Measurements from ENCODE around the gene RPTOR.

Gene RPTOR

DNA sequence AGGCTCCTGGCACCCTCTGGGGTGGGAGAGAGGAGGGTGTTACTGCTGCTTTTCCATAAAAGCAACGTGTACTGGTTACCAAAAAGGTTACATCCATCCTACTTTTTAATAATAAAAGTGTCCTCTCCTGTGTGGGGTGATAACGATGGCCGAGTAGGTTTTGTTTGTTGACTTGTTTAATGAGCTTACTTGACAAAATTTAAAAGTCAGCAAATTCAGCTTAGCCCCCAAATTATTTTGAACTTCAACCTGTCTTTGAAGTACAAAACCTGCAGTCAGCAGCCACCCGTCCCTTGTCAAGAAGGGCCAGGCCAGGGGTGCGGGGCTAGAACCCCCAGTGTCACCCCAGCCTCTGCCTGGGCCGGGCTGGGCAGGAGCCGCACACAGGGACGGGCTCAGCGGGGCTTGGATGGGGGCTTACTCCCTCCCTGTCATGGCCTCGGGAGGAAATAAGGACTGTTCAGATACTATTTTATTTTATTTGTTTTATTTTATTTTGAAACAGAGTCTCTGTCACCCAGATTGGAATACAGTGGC, 343.1 kb downstream of the RPTOR start:
- no peak for DNase-seq

DNA sequence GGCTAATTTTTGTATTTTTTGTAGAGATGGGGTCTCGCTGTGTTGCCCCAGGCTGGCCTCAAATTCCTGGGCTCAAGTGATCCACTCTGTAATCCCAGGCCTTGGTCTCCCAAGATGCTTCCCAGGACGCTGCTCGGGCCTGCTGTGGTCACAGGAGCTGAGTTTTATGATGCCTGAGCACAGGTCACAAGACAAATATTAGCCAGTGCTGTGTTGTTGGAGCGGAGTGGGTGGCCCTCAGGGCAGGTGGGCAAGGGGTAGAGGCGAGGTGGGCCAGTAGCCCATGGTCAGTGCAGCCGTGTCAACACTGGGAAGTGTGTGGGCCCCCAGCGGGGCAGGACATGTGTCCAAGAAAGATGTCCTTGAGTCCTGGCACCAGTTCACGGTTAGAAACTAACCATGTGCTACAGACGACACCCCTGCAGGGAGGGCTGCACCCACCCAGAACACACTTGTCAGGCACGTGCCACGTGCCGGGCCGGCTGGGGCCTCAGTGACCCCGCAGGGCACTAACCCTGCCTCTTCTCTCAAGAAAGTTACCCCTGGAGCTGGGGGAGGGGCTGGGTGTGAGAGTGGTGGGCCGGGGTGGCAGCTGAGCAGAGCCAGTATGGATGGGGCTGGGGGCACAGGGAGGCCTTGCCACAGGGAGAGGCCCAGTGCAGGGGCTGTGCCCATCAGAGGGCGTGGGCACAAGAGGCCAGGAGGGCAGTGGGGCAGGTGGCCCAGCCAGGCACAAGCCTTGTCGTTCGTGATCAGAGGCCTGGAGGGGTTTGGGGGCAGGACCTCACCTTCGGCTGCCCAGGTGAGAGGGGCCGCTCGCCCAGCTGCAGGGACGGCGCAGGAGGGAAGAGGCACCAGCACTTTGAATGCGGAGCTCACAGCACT, 343.9 kb downstream of the RPTOR start:
- no peak for DNase-seq

DNA sequence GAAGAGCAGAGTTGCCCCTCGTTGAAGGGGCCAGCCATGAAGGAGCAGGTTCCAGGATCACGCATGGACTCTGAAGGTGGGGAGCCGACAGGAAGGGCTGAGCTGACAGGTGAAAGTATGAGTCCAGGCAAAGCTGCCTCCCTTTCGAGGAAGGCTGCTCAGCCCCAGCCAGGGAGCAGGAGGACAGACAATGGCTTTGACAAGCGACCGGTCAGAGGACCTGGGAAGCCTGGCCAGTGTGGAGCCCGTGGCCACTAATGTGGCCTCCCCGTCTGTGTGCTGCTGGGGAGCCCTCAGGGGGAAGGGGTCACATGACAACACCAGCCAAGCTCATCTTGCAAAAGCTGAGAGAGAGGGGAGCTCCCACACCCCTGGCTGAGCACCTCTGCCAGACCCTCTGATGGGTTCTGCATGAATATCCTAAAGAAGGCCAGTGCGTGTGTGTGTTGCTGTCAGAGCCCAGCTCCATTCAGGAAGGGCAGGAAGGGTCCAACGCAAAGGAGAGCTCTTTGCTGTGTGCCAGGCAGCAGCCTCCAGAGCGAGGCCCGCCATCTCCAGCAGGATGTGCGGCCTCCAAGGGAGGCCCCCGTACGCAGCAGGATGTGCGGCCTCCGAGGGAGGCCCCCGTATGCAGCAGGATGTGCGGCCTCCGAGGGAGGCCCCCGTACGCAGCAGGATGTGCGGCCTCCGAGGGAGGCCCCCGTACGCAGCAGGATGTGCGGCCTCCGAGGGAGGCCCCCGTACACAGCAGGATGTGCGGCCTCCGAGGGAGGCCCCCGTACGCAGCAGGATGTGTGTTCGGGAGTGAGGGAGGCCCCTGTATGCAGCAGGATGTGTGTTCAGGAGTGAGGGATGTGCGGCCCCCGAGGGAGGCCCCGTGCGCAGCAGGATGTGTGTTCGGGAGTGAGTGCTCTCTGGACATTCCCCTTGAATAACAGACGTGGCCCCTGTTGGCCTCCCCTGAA, 344.9 kb downstream of the RPTOR start:
- peak in 1 of 2 experiments; percentile 27 for DNase-seq

DNA sequence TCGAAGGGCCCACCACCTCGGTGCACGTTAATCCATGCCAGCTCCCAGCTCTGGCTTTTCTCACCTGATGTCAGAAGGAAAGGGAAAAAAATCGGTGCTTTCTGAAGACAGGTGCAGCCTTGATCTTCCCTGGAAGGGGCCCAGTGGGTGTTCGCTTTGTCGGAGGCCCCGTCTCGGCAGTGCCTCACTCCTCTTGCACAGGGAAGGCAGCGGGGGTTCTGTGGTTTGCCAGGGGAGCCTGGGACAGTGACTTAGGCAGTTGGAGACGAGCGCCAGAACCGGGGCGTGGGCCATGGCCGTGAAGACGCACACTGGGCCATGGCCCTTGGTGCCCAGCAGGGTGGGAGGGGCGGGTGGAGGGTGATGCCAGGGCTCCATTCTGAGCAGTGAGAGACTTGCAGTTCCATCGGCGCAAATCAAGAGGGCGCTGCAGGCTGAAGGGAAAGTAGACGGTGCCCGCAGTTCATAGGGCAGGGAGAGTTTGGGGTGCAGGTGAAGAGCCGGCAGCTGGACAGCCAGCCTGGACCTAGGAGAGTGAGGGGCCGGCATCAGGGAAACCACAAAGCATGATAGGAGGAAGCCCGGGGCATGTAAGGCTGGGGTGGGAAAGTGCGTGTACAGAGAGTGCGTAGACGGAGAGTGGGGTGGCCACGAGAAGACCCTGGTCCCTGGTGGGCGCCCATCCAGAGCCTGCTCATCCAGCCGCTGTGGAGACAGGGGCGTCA, 345.7 kb downstream of the RPTOR start:
- peak in 1 of 2 experiments; percentile 27 for DNase-seq

DNA sequence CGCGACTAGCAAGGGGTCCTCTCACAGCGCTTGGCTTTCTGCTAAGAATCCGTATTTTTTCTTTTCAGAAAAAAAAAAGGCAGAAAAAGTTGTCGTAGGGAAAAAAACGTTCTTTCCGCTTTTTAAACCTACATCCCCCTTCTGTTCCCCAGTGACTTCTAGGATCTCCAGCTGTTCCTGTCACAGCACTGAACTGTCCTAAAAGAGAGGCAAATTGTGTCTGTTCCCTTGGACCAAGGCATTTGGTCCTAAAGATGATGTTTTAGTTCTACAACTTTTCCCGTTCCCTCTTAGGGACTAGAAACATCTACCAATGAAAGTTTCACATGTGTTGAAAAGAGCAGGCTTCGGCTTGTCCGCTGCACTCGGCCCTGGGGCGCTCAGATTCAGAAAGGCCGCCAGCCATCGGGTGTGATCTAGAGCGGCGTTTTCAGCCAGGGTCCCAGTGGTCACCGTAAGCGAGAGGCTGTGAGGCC, 346.3 kb downstream of the RPTOR start:
- no peak for DNase-seq

DNA sequence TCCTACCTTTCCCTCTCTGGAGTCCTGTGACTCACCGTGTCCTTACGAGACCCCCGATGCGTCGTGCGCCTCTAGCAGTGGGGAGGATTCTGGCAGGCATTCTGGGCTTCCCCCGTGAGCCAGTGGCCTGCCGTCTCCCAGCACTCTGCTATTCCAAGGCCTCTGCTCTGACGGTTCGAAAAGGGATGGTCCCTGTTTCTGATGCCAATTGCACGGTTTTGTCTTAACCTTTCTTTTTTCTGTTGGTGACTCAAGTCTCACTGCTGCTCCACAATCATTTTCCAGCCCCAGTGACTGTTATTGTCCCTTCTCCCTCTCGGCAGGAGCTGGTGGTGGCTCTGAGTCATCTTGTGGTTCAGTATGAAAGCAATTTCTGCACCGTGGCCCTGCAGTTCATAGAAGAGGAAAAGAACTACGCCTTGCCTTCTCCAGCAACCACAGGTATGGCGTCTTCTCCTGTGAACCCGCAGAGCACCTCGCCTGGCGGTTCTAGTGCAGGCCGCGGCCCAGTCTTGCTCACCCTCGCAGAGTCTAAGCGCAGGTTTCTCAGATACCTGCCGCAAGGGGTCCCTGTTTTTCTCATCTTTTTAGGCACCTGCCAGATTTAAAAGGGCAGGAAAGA, 346.9 kb downstream of the RPTOR start:
- peak; percentile 59 to 86 for DNase-seq

DNA sequence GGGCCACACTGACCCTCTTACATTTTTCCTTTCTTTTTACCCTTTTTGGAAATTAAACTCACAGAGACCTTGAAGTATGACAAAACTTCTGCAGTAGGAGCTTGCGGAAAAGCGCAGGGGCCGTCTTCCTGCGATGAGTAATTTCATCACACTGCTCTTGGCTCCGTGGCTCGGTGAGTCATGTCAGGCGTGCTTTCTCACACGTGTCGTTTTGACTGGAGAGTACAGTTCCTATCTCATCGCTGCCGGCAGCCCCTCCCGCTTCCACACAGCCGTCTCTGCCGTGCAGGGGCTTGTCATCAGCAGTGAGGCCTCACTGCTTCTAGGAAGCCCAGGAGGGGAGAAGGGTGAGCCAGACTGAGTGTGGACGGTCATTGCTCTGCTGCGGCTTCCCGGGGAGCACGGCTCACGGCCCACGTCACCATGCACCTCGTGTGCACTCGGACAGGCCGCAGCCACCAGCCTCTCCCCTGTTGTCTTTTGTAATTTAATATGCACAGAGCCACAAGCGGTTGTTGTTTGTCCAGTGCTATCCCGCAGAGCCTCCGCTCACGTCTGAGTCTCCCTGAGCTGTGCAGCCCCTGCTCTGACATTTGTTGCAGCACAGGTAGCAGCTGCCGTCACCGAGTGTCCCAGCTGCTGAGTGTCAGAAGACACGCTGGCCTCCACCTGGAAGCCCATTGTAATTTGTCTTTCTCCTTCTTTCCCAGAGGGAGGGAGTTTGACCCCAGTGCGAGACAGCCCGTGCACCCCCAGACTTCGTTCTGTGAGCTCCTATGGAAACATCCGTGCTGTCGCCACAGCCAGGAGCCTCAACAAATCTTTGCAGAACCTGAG, 347.6 kb downstream of the RPTOR start:
- DNase-seq = peak; percentile 82 to 95

DNA sequence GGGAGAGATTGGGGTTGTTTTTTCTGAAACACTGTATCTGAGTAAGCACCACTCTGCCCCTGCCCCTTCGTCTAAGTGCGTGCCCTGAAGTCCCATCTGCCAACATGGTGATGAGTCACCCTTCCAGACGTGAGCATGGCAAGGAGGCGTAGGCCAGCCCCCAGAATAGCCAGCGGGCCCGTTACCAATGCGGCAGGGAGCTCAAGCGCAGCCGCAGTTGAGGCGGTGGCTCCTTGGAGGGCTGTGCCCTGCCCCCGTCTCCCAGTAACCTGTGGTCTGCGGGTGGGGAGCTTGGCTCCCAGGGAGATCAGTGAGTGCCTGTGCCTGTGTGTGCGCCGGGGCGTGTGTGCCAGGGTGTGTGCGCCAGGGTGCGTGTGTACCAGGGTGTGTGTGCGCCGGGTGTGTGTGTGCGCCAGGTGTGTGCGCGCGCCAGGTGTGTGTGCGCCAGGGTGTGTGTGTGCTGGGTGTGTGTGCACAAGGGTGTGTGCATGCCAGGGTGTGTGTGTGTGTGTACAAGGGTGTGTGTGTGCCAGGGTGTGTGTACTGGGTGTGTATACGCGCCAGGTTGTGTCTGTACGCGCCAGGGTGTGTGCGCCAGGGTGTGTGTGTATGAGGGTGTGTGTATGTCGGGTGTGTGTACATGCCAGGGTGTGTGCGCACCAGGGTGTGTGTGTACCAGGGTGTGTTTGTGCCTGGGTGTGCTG, 348.4 kb downstream of the RPTOR start:
- peak; percentile 58 to 69 for DNase-seq

DNA sequence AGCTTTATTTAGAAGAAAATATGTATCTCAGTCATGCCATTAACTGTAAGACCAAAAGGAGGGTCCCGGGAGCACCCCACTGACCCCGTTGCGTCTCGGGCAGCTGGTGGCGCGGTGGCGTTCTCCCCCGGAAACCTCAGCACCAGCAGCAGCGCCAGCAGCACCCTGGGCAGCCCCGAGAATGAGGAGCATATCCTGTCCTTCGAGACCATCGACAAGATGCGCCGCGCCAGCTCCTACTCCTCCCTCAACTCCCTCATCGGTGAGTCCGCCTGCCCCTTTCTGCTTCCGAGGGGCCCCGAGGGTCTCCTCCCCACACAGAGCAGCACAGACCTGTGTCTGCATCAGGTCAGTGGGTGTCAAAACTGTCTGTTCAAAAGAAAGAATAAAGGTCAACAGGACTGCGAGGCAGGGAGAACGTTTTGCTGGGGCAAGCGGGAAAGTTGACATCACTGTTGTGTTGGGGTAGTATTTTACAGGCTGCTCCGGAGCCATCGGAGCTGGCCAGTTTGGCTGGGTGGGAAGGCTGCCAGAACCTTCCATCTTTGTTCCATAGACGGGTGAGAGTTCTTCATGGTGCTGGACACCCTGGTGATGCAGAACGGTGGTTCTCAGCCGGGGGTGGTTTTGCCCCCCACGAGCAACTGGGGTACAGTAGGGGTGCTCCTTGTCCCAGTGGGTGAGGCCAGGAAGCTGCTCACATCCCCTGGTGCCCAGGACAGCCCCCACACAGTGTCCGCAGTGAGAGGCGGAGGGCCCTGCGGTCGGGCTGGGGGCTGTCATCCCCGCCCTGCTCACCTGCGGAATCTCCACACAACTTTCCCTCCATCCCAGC, 349.2 kb downstream of the RPTOR start:
- DNase-seq = no peak

DNA sequence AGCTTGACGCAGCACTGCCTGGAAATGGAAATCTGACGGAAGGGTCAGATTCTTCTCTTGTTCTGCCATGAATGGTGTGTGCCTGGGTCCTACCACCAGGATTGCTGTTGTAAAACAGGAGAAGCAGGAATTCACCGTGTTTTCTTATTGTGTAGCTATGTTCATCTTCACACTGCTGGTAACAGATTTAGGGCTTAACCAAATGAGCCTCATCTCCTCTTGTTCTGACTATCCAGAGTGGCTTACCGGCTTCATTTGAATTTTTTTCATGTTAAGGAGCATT, 349.7 kb downstream of the RPTOR start:
- no peak for DNase-seq

DNA sequence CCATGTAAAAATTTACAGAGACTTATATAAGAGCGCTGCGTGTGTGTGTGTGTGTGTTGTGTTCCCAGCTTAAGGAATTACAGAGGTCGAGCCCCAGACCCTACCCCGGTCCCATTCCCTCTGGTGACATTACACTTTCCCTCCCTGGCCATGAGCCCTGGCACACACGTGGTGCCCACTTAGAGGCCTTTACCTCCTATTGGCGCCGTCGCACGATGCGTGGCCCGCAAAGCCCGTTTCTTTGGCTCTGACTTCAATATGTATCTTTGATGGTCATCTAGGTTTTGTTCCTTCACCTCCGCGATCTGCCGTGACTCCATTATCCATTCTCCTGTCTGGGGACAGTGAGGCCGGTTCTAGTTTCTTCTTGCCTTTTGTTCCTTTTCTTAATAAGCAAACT, 350.1 kb downstream of the RPTOR start:
- no peak for DNase-seq

DNA sequence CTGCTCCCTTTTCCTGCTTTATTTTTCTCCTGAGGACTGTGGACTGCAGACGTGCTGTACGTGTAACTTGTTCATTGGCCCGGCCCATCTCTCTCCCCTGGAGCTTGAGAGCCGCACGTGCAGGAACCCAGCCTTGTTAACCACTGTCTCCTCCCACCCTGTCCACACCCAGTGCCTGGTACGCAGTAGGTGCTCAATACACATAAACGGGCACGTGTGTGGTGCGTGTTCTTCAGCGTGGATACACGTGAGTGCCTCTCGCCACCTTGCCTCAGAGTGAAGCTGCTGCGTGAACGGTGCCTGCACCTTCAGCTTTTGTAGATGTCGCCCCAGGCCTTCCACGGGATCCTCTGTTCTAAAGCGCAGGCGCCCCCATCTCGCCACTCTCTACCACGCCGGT, 350.7 kb downstream of the RPTOR start:
- no peak for DNase-seq

DNA sequence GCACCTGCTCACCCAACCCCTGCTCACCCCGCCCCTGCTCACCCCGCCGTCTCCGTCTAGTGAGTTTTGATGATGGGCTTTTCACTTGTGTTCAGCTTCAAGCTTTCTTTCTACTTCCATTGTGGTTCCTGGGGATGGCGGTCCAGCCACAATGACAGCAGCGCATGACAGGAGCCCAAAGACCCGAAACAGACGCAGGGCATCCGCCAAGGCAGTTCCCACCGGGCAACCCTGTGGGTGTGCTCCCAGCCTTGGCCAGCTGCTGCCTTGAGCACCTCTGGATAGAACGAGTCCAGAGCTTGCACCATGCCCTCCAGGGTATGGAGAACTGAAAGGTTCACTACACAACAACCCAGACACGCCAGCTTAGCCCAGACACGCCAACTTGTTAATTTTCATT, 354.1 kb downstream of the RPTOR start:
- no peak for DNase-seq

DNA sequence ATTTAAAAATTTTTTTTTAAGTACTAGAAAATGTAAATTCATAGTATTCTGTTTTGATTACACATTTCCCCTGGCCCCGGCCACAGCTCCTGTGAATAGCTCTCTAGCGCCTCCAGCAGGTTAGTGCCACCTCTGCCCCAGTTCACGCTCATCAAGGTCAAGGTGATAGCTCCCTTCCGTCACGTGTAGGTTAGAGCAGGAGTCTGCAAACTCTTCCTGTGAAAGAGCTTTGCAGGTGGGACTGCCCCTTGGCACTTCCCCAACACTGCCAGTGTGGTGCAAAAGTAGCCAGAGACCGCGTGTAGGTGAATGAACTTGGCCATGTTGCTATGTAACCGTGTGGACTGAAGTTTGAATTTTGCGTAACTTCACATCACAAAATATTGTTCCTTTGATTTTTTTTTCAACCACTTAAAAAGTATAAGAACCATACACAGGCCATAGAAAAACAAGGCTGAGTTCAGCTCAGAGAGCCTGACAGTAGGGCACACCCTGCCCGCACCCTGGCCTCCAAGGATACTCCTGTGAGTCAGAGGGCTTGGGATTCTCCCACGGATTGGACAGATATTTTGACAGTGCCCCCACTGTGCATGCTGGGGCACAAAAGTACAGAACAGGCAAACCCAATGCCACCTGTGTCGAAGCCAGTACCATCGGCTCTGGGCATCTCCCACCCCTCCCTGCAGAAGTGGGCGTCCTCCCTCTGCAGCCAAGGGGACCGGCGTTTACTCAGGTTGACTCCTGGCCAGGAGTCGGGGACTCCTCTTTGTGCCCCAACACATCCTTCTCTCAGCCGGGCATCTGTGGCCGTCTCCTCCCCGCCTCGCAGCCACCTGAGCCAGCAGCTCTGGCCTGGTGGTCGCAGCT, 355.0 kb downstream of the RPTOR start:
- peak; percentile 76 for DNase-seq

DNA sequence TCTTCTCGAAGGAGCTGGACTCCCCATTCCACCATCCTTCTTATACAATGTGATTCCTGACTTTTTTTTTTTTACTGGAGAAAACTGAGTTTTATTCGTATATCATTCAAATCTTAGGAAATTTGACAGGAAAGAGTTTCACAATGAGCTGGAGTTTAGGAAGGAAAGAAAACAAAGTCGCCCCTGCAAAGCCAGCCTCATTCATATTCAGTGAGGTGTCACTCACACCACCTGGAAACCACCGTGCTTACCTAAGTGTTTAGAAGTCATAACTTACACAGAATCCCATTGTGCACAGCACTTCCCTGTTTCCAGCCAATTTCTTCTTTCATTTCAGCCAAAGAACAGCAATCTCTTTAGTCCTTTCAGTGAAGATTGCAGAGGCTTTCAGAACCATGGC, 356.7 kb downstream of the RPTOR start:
- DNase-seq = no peak

DNA sequence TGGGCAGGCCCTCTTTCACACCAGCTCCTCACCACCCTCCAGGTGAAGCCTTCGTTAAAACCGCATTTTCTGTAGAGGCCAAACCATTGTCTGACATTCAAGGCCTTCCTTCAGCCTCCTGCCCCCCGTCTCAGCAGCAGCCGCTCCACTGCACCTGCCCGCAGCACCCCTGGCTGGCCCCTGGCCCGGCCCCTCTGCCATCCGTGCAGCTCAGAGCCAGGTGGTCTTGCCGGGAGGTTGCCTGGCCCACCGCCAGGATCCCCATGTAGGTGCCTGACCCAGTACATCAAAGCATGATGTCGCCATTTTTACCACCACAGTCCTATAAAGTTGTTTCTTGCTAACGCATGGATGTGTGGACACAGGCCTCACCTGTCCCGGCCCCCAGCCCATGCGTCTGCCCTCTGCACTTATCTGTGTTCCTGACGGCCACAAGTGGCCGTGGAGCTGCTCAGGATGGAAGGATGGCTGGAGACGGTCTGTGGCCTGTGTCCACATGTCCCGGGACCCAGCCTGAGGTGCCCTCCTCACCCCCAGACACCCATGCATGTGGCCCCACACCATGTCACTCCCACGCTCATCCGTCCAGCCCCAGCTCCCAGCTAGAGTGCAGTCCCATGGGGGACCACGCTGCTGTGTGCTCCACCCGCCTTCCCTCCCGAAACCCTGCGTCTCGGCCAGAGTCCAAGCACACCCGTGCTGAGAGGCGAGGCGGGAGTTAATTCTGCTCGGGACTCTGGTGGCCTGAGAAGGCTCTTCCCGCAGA, 357.7 kb downstream of the RPTOR start:
- DNase-seq = no peak

DNA sequence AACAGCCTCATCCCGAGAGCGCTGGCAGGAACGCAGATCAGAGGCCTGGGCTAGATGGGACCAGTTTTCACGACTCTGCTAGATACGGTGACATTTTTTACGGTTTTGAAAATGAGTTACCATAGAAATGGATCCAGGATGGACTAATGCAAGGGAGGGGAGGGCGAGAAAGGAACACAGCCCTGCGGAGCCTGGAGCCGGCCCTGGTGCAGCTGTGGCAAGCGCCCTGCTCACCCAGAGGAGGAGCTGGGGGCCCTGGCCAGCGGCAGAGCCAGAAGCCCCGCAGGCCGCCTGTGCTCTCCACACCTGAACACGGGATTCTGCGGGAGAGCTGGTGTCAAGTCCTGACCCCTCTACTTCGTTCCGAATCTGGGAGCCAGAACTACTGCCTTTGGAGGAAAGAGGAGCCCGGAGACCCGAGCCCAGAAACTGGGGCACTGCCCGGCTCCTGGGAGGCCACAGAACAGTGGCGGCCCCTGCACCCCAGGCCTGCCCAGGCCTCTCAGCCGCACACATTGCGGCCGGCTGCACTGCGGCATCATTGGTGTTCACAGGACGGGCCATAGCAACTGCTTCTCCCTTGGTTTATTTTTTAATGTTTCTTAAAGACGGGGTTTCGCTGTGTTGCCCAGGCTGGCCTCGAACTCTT, 358.4 kb downstream of the RPTOR start:
- no peak for DNase-seq

Measured in stimulated activated CD4-positive, alpha-beta T cell treated with anti-CD3 and anti-CD28 coated beads, Interleukin-4, amount 100 ng/mL, for 4 hours (primary cell).